AG08396 (cell line): Measurements from ENCODE around the gene TEX29.
A peak's percentile ranks its signal among the peaks of the same experiment; 100 is the strongest.

Experiments used
- DNase-seq: peaks from one replicate; pipeline ENCODE4 v3.0.0; 2012; ENCODE audit warnings: low spot score, mixed read lengths

TEX29 gene

GRCh38 chr13:111339366-111340143 lies 19.1 kb downstream of the TEX29 start:
- DNase-seq: no peak

- DNase-seq: no peak
Observed at GRCh38 chr13:111341886-111342285, 21.4 kb downstream of the TEX29 start.

DNA sequence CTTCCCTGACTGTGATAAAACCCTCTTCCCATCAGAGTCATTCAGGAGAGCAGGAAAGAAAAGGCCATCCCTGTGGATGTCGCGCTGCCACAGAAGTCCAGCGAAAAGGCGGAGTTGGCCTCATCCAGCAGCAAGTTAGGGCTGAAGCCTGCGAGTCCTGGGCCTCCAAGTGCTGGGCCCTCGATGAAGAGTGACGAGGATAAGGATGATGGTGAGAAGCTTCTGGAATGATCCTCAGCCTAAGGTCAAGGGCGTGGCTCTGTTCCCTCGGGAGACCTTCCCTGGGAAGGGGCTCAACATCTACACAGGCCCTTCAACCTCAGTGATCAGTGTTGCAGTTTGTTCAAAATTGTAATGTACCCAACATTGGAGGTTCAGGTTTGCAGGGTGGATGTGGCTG lies 22.3 kb downstream of the TEX29 start:
- DNase-seq: no peak

GRCh38 chr13:111343186-111343805 lies 22.9 kb downstream of the TEX29 start:
- DNase-seq: no peak

GRCh38 chr13:111344471-111345191 lies 24.2 kb downstream of the TEX29 start:
- DNase-seq: peak; percentile 53

DNA sequence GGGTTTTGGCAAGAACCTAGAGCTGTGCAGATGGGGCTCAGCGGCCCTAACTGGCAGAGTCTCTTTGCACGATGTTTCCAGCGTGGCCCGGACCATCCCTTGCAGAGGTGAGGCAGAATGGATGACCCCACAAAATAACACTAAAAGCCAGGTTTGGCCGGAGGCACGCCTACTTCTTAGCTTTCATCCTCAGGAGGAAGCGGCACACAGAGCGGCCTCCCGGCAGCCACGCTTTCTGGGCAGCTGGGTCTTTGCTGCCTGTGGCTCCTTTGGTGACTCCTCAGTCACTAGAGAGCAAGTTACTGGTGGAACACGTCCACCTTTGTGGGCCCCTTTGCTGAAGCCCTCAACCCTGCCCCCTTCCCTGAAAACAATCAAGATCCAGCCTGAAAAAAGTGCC lies 25.2 kb downstream of the TEX29 start:
- no peak for DNase-seq

DNA sequence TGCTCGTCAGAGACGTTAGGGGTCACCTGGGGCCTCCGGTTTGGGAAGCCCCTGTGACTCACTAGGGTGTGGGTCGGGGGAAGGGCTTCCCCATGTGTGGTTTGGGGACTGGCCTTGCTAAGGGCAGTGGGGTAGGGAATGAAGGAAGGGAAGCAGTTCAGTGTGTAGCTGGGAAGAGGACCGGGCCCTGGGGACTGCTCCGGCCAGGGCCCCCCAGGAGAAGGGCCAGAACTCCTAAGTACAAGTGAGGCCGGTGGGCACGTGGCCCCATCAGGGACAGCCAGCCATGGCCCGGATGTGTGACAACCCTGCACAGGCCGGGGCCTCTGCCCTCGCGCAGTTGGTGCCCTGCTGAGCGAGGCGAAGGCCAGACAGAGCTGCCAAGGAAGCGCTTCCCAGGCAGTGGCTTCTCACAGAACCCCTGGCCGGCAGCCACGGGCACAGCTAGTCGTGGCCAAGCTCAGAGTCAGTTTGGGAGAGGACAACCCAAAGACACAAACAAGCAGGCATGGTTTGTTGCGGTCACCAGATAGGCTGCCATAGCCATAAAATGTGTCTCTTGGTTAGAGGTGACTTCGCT lies 25.7 kb downstream of the TEX29 start:
- no peak for DNase-seq

GRCh38 chr13:111347438-111347837 lies 27.0 kb downstream of the TEX29 start:
- DNase-seq: no peak

GRCh38 chr13:111353508-111353907 lies 33.1 kb downstream of the TEX29 start:
- DNase-seq: no peak

- DNase-seq: no peak
Observed at GRCh38 chr13:111354789-111355188, 34.3 kb downstream of the TEX29 start.

DNA sequence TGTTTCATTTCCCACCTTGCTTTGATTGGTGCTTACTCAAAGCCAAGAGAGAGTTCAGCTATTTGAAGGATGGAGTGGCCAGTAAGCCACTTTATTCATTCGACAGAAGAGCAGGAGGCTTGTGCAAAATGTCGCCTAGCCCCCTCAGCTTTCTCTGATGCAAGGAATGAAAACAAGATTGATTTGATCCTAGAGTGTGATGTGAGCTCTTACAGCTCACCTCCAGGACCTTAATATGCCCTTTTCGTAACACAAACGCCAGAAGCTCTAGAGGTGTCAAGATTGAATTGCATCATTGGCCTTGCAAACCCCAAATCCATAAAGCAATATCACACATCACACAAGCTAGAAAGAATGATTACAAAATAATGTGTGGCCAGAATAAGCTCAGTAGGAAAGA lies 36.4 kb downstream of the TEX29 start:
- no peak for DNase-seq

DNA sequence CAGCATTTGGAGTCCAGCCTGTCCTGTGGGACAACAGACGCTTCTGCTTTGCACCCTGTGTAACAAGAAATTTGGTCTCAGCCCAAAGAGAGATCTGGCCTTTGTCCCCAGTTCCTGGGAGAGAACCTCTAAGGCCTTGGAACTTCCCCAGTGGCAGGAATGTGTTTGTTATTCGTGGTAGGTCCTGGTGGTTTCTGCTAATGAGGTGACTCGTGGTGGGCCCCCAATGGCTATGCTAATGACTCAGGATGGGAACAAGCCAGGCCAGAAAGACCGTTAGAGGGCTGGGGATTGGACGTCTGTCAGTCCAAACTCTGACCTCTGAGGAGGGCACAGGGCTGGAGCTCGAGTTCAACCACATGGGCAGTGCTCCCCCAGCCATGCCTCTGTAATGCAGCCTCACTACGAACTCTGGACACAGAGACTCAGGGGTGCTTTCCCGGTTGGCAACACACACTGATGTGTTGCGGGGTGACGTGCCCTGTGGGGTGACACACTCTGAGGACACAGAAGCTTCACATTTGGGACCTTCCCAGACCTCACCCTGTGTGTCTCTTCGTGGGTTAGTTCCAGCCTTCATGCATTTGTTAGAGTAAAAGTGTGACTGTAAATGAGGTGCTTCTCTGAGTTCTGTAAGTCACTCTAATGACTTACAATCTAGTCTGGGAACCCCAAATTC lies 38.9 kb downstream of the TEX29 start:
- peak; percentile 43 for DNase-seq

DNA sequence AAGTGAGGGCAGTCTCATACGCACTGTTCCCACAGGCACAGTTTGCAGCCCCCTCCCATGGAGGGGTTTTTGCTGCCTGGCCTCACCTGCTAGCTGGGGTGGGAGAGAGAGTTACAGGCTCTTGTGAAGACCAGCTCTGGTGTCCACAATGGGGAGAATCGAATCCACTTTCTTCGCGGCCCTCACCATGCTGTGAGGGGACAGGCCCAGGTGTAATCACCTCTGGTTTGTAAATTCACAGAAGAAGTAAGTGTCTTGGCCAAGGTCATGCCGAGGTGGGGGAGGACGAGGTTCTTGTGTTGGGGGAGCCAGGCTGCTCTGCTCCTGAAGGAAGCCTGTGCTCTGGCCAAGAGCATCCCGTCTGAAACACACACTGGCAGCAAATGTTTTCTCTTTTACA lies 39.5 kb downstream of the TEX29 start:
- no peak for DNase-seq

DNA sequence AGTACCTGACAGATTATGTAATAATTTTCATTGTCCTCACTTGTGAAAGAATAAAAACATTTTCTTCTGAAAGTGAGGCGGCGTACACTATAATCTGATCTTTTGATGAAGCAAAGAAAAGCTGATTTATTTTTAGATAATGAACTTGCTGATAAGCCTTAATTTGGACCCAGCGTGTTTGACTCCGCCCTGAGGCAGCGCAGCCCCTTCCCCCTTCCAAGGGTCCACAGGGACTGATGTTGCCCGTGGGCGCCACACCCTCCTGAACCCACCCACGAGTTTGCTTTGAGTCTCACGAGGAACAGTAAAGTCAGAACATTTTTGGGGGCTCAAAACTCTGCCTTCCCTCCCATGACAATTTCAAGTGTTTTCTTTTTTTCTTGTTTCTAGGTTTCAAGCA lies 40.0 kb downstream of the TEX29 start:
- no peak for DNase-seq

DNA sequence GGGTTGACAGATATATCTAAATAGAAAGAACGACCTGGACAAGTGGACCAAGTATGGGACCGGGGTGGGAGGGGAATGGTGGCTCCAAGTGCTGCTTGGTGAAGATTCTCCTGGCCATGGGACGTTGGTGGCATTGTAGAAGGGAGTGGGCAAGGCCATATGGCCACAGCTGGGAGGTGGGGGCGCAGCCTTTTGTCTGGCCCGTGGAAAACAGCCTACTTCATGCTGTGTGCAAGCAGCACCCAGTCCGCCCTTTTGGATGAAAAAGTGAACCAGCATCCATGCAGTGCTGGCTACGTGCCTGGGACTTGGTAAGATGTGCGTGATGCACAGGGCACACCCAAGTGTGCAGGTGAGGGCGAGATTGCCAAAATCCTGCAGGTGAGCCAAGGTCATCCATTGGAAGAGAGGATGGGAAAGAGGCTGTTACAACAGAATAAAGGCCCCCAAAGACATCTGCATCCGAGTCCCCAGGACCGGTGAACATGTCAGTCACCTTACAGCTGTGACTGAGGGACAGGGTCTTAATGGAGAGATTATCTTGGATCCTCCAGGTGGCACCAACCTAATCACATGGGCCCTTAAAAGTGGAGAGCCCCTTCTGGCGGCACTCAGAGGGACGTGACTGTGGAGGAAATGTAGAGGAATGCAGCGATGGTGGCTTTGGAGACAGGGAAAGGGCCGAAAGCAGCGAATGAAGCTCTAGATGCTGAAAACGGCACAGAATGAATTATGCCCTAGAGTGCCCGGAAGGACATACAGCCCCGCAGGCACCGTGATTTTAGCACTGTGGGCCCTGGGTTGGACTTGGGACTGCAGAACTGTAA lies 40.8 kb downstream of the TEX29 start:
- DNase-seq: no peak

DNA sequence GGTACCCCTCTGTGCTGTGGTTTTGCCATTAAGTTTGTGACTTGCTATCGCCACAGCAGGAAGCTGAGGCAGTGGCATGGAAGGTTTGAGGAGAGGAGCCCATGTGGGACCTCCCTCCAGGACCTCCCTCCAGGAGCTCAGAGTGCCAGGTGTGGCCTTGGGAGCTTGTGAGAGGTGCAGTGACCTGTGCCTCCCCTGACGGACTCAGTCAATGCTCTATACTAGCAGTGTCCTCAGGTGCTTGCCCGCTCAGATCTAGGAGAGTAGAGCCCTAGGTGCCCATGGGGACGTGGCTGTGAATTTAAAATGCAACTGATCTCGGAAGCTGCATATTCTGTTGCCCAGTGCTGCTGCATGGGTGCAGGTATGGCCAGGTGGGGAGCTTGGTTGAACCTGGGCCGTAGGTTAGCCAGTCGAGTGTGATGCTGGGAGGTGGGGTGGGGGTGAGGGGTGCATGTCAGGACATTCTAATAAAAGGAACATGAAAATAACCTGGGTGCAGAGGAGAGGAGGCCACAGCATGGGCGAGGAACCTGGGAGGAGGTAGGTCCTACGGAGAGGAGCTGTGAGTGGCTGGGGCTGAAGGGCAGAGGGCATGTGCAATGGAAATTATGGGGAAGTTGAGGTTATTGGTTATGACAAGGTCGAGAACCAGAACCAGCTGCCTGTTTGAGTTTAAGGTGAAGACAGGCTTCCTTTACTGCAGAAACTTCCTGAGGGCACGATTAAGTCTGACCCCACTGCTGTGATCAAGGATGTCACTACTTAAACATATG lies 41.6 kb downstream of the TEX29 start:
- no peak for DNase-seq

DNA sequence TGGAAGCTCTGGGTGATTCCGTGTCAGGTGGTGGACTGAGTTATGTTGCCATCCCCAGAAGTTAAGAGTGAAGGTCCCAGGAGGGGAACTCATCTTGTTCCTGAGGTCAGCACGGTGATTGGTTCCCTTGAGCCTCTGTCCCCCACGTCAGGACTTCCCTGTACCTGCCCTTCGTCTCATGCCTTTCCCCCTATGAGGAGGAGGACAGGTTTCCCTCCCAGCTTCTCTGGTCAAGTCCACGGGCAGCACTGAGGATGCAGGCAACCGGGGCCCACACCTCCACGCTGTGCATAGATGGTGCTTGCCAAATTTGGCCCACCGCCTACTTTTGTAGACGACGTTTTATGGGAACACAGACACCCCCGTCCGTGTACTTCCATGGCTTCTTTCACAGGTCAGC lies 42.7 kb downstream of the TEX29 start:
- no peak for DNase-seq

GRCh38 chr13:111363591-111363990 lies 43.1 kb downstream of the TEX29 start:
- no peak for DNase-seq

DNA sequence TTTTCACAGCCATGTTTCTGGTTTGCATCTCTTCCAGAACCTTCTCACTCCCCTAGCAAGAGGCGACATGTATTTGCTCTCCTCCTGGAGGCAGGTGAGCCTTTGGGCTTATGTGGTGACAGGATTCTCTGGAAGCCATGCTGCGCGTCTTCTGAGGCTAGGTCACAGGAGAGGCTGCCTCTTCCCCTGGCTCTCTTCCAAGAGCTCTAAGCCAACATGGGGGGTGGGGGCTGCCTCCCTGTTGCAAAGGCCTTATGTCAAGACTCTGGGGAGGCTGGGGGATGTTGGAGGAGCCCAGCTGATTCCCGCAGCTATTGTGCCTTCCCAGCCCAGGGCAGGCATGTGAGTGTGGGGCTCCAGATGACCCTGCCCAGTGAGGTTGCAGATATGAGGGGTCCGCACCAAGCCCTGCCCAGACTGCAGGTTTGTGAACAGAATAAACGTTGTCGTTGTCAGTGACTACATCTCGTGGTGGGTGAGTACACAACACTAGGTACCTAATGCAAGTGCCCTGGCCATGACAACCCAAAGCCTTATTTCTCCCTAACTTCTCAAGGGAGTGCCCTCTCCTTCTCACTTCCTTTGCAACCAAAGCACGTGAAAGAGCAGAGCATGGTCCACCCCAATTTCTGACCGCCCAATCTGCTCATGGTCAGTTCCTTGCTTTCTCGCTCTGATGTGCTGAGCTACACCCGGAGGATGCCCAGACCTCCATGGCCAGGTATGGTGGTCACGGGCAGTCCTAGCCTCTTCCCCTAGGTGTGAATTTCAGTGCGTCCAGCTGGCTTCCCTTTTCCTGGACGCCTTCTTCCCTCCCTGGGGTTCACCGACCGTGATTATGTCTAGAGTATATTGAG lies 44.9 kb downstream of the TEX29 start:
- no peak for DNase-seq

DNA sequence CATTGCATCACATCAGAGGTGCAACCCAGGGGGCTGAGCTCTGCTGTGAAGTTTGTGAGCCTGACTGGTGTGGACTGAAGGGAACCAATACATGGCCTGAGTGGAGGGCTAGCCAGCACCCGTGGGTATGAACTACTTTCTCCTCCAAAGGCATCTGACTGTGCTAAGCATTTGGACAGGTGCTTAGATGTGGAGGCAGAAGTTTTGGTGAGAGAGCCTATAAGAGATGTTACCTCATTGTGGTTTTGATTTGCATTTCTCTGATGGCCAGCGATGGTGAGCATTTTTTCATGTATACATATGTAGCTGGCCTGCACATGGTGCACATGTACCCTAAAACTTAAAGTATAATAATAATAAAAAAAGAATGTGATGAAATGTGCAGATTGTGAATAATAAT lies 46.9 kb downstream of the TEX29 start:
- DNase-seq: no peak
